Gastroesophageal sphincter (tissue), 4 donors: ENCODE measurements around the gene LRRC25. TPM values are rescaled to one million over a fixed set of nuclear protein-coding genes. Genes with fewer than 3 reads are reported as not detected.

ENCODE experiments used
- ATAC-seq: fragments of 150-250 bp; one replicate; pipeline ENCODE4 v1.9.1; 2016; ENCODE audit warnings: mild to moderate bottlenecking, moderate library complexity
- H3K27ac ChIP-seq, 4 donors: fragments of 200-600 bp; sonication (generic) in 3 of 4; 1 replicate in 3 of 4; 2 replicates in 1 of 4; pipeline ENCODE4 v1.5.1; 2016 to 2019
- H3K27me3 ChIP-seq: fragments of 200-600 bp; sonication (generic); one replicate; pipeline ENCODE4 v1.5.1; 2019
- H3K36me3 ChIP-seq, 2 donors: fragments of 200-600 bp; sonication (generic); one replicate each; pipeline ENCODE4 v1.5.1; 2019; ENCODE audit warnings: control low read depth in 1 of 2
- H3K4me1 ChIP-seq, 3 donors: fragments of 200-600 bp; sonication (generic); 1 replicate in 2 of 3; 2 replicates in 1 of 3; pipeline ENCODE4 v1.5.1; 2016 to 2019; ENCODE audit warnings: control low read depth in 2 of 3
- H3K4me3 ChIP-seq, 2 donors: fragments of 200-600 bp; sonication (generic); one replicate each; pipeline ENCODE4 v1.5.1; 2019; ENCODE audit warnings: mild to moderate bottlenecking in 1 of 2, moderate library complexity in 1 of 2
- H3K9me3 ChIP-seq, 3 donors: fragments of 200-600 bp; sonication (generic); one replicate each; pipeline ENCODE4 v1.5.1; 2017 to 2019; ENCODE audit warnings: control low read depth in 2 of 3
- EP300 ChIP-seq: sonication (generic); formaldehyde crosslinking; IDR thresholded peaks from one replicate; pipeline ENCODE4 v1.6.1; 2017; ENCODE audit warnings: antibody characterized with exemption, mild to moderate bottlenecking
- POLR2A ChIP-seq, 2 donors: fragments of 450-650 bp; IDR thresholded peaks; one replicate each; pipeline ENCODE4 v1.6.1; 2017; ENCODE audit warnings: antibody characterized with exemption in 2 of 2, mild to moderate bottlenecking in 2 of 2, moderate library complexity in 1 of 2
- POLR2AphosphoS5 ChIP-seq: sonication (generic); formaldehyde crosslinking; IDR thresholded peaks from one replicate; pipeline ENCODE4 v1.6.1; 2017; ENCODE audit warnings: antibody characterized with exemption
- WGBS, 2 donors: methylation state at CpG; one replicate each; pipeline ENCODE4 v1.1.5; 2018; ENCODE audit warnings: low coverage in 1 of 2; 5-methylcytosine and 5-hydroxymethylcytosine counted together
- total RNA-seq, 4 donors: library from RNA; depleted of rRNA; stranded (reverse); fragments of >200 nt; gene quantifications; one replicate each; pipeline ENCODE4 v1.1.0, GENCODE V29; 2016
- TF ChIP-seq, protein P1 (sequence below), 4 experiments: fragments of 200-600 bp in 2 of 4; fragments of 450-650 bp in 2 of 4; sonication (generic) in 1 of 4; IDR thresholded peaks; one replicate each; pipeline ENCODE4 v1.5.1; 2017 to 2019; ENCODE audit warnings: antibody characterized with exemption in 4 of 4, mild to moderate bottlenecking in 2 of 4, moderate library complexity in 2 of 4

Gene LRRC25
- total RNA-seq, 4 donors from 2014 or later = 1.9 to 19.0 (median 4.8) TPM

DNA sequence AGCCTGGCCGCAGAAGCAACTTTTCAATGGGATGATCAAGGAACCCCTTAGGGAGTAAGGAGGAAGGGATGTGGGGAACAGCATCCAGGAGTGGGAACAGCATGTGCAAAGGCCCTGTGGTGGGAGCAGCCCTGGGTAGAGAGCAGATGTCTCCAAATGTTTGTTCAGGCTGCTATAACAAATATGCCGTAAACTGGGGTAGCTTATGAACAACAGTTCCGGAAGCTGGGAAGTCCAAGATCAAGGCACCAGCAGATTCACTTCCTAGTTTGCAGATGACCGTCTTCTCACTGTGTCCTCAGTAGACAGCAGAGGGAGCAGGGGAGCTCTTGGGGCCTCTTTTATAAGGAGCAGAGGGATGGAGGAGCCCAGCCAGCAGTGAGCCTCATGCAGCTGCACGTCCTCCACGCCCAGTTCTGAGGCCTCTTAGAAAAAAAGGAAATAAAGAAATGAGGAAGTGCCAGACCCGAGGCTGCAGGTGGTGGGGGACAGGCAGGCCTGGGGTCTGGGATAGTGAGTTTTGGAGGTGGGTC lies 4.2 kb upstream of the LRRC25 start:
- no peaks in the 10 kb centered on the region for H3K9me3 ChIP-seq
- 20% methylated on average over 4 of the region's 7 CpGs; no CpG with 5 or more reads in 1 of the 2 donors for WGBS, 2 donors
- peaks cover 0 to 8% (median 0%) of the 10 kb centered on the region in 3 donors for H3K4me1 ChIP-seq
- ATAC-seq = peak; percentile 76
- H3K36me3 ChIP-seq = no peaks in the 10 kb centered on the region
- peaks cover 16% of the 10 kb centered on the region for H3K27me3 ChIP-seq
- TF ChIP-seq, protein P1, sequence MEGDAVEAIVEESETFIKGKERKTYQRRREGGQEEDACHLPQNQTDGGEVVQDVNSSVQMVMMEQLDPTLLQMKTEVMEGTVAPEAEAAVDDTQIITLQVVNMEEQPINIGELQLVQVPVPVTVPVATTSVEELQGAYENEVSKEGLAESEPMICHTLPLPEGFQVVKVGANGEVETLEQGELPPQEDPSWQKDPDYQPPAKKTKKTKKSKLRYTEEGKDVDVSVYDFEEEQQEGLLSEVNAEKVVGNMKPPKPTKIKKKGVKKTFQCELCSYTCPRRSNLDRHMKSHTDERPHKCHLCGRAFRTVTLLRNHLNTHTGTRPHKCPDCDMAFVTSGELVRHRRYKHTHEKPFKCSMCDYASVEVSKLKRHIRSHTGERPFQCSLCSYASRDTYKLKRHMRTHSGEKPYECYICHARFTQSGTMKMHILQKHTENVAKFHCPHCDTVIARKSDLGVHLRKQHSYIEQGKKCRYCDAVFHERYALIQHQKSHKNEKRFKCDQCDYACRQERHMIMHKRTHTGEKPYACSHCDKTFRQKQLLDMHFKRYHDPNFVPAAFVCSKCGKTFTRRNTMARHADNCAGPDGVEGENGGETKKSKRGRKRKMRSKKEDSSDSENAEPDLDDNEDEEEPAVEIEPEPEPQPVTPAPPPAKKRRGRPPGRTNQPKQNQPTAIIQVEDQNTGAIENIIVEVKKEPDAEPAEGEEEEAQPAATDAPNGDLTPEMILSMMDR (IDR thresholded peaks at IDR 0.05) = peak in 2 of 4 experiments; percentile 19 to 47
- TF ChIP-seq POLR2AphosphoS5 = no peak
- no peak overlapping the region for H3K4me3 ChIP-seq
- H3K27ac ChIP-seq = peak overlapping the region in 1 of 4 donors; percentile 51

DNA sequence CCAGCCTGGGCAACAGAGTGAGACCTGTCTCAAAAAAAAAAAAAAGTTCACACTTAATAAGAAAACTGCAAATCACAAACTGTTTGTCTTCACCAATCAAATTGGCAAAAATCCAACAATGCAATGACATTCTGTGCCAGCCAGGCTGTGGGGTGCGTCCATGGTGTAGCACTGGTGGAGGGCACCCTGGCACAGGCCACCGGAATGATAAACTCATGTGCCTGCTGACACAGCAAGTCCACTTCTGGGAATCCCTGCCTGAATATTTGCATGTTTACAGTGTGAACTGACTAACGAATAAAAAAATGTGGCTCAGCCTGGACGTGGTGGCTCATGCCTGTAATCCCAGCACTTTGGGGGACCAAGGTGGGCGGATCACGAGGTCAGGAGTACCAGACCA lies 1.6 kb upstream of the LRRC25 start:
- Histone ChIP-seq H3K9me3 (no peaks in the 10 kb centered on the region), H3K4me1 (peaks cover 0 to 8% (median 0%) of the 10 kb centered on the region in 3 donors), H3K4me3 (no peak overlapping the region), H3K27ac (no peak overlapping the region), H3K36me3 (no peaks in the 10 kb centered on the region), H3K27me3 (peaks cover 29% of the 10 kb centered on the region)
- 31% methylated on average over 6 of the region's 6 CpGs; no CpG with 5 or more reads in 1 of the 2 donors for WGBS, 2 donors
- TF ChIP-seq POLR2AphosphoS5 = peak; percentile 74
- no peak for TF ChIP-seq POLR2A (IDR thresholded peaks at IDR 0.05)
- no peak for TF ChIP-seq EP300
- TF ChIP-seq, protein P1 (IDR thresholded peaks at IDR 0.05) = no peak
- peak; percentile 52 for ATAC-seq

DNA sequence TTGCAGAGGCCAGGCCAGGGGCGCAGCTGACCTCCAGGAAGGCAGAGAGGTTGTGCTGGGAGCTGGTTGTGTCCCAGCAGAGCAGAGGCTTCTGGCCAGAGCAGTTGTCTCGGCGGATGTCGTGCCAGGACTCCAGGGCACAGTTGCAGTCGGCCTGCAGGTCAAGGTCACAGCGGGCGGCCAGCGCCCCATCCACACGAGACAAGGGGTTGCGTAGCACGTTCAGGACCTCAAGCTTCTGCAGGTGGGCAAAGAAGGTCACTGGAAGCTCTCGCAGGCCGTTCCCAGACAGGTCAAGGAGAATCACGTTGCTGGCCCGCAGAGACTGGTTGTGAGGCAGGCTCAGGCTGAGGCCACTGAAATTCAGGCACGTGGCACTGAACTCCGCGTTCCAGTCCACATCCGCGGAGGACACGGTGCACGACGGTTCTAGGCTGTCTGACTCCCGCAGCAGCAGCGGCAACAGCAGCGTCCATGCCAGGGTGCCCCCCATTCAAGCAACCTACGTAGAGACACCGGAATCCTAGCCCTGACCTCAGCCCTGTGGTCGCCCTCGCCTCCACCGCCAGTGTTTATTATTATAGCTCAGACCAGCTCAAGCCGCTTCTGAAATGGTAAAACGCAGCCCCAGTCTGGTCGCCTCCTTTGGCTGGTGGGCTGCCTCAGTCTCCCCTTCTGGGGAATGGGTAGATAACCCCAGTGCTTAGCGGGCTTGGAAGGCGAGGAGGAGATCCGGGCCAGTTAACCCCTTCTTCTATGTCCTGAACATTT lies 766 bp downstream of the LRRC25 start:
- no peaks in the 10 kb centered on the region for H3K36me3 ChIP-seq
- 0% methylated on average over 1 of the region's 37 CpGs; no CpG with 5 or more reads in 1 of the 2 donors for WGBS, 2 donors
- no peak for ATAC-seq
- H3K9me3 ChIP-seq = no peaks in the 10 kb centered on the region
- no peak for TF ChIP-seq EP300
- TF ChIP-seq, protein P1 (IDR thresholded peaks at IDR 0.05) = no peak
- peaks cover 29% of the 10 kb centered on the region for H3K27me3 ChIP-seq
- H3K4me3 ChIP-seq = peak overlapping the region in 1 of 2 donors; percentile 38
- no peak overlapping the region for H3K27ac ChIP-seq
- peaks cover 0 to 8% (median 0%) of the 10 kb centered on the region in 3 donors for H3K4me1 ChIP-seq

DNA sequence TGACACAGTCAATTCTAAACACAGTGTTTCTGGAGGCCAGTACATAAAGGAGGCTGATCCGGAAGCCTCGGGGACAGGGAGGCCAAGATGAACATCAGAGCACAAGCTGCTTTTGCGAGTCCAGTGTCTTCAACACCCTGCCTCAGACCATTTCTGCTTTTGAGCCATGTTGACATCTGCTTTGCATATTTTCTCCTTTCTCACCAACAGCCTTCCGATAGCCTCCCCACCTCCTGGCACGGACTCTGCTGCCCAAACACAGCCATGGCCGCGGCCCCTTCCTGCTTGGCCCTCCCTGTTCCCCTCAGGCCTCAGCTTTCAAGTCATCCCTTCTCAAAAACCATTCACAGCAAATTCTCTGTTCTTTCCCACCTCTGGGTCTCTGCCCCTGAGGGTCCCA lies 3.6 kb downstream of the LRRC25 start:
- Histone ChIP-seq H3K4me1 (peaks cover 0 to 11% (median 0%) of the 10 kb centered on the region in 3 donors), H3K27ac (peak overlapping the region in 1 of 4 donors; percentile 43), H3K9me3 (no peaks in the 10 kb centered on the region), H3K36me3 (no peaks in the 10 kb centered on the region), H3K4me3 (peak overlapping the region in 1 of 2 donors; percentile 18), H3K27me3 (peaks cover 29% of the 10 kb centered on the region)
- ATAC-seq = no peak
- 60 to 74% methylated on average over 7 of the region's 7 CpGs for WGBS, 2 donors
- TF ChIP-seq EP300 (no peak), POLR2AphosphoS5 (no peak), POLR2A (IDR thresholded peaks at IDR 0.05) (no peak)
- TF ChIP-seq, protein P1 (IDR thresholded peaks at IDR 0.05) = no peak

DNA sequence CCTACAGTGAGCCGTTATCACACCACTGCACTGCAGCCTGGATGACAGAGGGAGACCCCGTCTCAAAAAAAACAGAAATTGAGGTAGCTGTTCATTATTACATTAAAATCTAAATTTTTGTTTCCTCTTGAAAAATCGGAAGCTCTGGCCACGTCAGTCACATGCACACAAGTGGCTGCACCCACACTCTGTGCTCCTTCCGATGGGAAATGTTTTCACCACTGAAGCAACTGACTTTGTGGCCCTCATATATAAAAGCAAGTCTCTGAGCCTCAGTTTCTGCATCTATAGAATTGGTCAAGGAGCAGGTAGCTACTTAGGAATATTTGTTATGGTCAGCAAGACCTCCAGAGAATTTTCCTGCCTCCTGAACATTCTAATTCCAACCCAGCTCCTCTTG lies 4.5 kb downstream of the LRRC25 start:
- Histone ChIP-seq H3K27me3 (peaks cover 26% of the 10 kb centered on the region), H3K27ac (no peak overlapping the region), H3K4me3 (peak overlapping the region in 1 of 2 donors; percentile 18), H3K36me3 (no peaks in the 10 kb centered on the region), H3K4me1 (peaks cover 0 to 20% (median 4%) of the 10 kb centered on the region in 3 donors), H3K9me3 (no peaks in the 10 kb centered on the region)
- TF ChIP-seq, protein P1 (IDR thresholded peaks at IDR 0.05) = no peak
- TF ChIP-seq POLR2AphosphoS5 = no peak
- no peak for TF ChIP-seq POLR2A (IDR thresholded peaks at IDR 0.05)
- no peak for TF ChIP-seq EP300
- ATAC-seq = no peak
- WGBS, 2 donors = 72 to 73% methylated on average over 5 of the region's 5 CpGs
